Measurements from ENCODE around the gene MYO9B. TPM values are rescaled to one million over a fixed set of nuclear protein-coding genes. Genes with fewer than 3 reads are reported as not detected.
A peak's percentile ranks its signal among the peaks of the same experiment; 100 is the strongest.

Gene MYO9B
- total RNA-seq, 1 experiment from 2014 or later, result 94.3 TPM

- TF ChIP-seq, protein P1, sequence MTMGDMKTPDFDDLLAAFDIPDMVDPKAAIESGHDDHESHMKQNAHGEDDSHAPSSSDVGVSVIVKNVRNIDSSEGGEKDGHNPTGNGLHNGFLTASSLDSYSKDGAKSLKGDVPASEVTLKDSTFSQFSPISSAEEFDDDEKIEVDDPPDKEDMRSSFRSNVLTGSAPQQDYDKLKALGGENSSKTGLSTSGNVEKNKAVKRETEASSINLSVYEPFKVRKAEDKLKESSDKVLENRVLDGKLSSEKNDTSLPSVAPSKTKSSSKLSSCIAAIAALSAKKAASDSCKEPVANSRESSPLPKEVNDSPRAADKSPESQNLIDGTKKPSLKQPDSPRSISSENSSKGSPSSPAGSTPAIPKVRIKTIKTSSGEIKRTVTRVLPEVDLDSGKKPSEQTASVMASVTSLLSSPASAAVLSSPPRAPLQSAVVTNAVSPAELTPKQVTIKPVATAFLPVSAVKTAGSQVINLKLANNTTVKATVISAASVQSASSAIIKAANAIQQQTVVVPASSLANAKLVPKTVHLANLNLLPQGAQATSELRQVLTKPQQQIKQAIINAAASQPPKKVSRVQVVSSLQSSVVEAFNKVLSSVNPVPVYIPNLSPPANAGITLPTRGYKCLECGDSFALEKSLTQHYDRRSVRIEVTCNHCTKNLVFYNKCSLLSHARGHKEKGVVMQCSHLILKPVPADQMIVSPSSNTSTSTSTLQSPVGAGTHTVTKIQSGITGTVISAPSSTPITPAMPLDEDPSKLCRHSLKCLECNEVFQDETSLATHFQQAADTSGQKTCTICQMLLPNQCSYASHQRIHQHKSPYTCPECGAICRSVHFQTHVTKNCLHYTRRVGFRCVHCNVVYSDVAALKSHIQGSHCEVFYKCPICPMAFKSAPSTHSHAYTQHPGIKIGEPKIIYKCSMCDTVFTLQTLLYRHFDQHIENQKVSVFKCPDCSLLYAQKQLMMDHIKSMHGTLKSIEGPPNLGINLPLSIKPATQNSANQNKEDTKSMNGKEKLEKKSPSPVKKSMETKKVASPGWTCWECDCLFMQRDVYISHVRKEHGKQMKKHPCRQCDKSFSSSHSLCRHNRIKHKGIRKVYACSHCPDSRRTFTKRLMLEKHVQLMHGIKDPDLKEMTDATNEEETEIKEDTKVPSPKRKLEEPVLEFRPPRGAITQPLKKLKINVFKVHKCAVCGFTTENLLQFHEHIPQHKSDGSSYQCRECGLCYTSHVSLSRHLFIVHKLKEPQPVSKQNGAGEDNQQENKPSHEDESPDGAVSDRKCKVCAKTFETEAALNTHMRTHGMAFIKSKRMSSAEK (CRISPR knock-in tag; IDR thresholded peaks at IDR 0.05; ENCODE audit: borderline replicate concordance), result no peak
- TF ChIP-seq NFYB (CRISPR knock-in tag; conservative IDR thresholded peaks at IDR 0.05; ENCODE audit: low read depth), result no peak
- no peak for TF ChIP-seq SOX15 (CRISPR knock-in tag; IDR thresholded peaks at IDR 0.05)
- peak; percentile 46; the same call in 1 of the 2 replicates for TF ChIP-seq ZNF423 (CRISPR knock-in tag; IDR thresholded peaks at IDR 0.05)
- no peak for TF ChIP-seq NFATC4 (CRISPR knock-in tag; IDR thresholded peaks at IDR 0.05)
- no peak for TF ChIP-seq SMAD3 (CRISPR knock-in tag; IDR thresholded peaks at IDR 0.05; ENCODE audit: borderline replicate concordance)
- no peak for TF ChIP-seq FOXK1 (CRISPR knock-in tag; IDR thresholded peaks at IDR 0.05)
Observed at GRCh38 chr19:17073869-17074633, 1.5 kb upstream of the MYO9B start (continued).

- Mint-ChIP-seq H3K27ac (peak overlapping the region; percentile 94), H3K27me3 (ENCODE audit: low read depth) (peaks cover 2% of the 10 kb centered on the region; the same call in 1 of the 2 replicates), H3K9me3 (no peaks in the 10 kb centered on the region), H3K4me1 (peaks cover 56% of the 10 kb centered on the region), H3K36me3 (peaks cover 19% of the 10 kb centered on the region), H3K4me3 (peak overlapping the region; percentile 98)
- DNase-seq (ENCODE audit: low spot score), result no peak
- POLR2A ChIA-PET, result interaction anchor here (0.6 kb wide), 1 partner anchor 140 kb away, joined by 4 read pairs; no protein-coding TSS in a partner anchor
- CTCF ChIA-PET, result interaction anchor here (0.6 kb wide), 1 partner anchor 820 kb away, joined by 6 read pairs; no protein-coding TSS in a partner anchor
- no peak for ATAC-seq
- TF ChIP-seq ZSCAN18 (CRISPR knock-in tag; IDR thresholded peaks at IDR 0.05), result no peak
- no peak for TF ChIP-seq PRDM15 (CRISPR knock-in tag; IDR thresholded peaks at IDR 0.05)
- TF ChIP-seq TCF7 (CRISPR knock-in tag; IDR thresholded peaks at IDR 0.05; ENCODE audit: low read depth), result no peak
- TF ChIP-seq, protein P2, sequence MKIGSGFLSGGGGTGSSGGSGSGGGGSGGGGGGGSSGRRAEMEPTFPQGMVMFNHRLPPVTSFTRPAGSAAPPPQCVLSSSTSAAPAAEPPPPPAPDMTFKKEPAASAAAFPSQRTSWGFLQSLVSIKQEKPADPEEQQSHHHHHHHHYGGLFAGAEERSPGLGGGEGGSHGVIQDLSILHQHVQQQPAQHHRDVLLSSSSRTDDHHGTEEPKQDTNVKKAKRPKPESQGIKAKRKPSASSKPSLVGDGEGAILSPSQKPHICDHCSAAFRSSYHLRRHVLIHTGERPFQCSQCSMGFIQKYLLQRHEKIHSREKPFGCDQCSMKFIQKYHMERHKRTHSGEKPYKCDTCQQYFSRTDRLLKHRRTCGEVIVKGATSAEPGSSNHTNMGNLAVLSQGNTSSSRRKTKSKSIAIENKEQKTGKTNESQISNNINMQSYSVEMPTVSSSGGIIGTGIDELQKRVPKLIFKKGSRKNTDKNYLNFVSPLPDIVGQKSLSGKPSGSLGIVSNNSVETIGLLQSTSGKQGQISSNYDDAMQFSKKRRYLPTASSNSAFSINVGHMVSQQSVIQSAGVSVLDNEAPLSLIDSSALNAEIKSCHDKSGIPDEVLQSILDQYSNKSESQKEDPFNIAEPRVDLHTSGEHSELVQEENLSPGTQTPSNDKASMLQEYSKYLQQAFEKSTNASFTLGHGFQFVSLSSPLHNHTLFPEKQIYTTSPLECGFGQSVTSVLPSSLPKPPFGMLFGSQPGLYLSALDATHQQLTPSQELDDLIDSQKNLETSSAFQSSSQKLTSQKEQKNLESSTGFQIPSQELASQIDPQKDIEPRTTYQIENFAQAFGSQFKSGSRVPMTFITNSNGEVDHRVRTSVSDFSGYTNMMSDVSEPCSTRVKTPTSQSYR (CRISPR knock-in tag; IDR thresholded peaks at IDR 0.05), result no peak
- TF ChIP-seq, protein P3, sequence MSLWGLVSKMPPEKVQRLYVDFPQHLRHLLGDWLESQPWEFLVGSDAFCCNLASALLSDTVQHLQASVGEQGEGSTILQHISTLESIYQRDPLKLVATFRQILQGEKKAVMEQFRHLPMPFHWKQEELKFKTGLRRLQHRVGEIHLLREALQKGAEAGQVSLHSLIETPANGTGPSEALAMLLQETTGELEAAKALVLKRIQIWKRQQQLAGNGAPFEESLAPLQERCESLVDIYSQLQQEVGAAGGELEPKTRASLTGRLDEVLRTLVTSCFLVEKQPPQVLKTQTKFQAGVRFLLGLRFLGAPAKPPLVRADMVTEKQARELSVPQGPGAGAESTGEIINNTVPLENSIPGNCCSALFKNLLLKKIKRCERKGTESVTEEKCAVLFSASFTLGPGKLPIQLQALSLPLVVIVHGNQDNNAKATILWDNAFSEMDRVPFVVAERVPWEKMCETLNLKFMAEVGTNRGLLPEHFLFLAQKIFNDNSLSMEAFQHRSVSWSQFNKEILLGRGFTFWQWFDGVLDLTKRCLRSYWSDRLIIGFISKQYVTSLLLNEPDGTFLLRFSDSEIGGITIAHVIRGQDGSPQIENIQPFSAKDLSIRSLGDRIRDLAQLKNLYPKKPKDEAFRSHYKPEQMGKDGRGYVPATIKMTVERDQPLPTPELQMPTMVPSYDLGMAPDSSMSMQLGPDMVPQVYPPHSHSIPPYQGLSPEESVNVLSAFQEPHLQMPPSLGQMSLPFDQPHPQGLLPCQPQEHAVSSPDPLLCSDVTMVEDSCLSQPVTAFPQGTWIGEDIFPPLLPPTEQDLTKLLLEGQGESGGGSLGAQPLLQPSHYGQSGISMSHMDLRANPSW (CRISPR knock-in tag; conservative IDR thresholded peaks at IDR 0.05; ENCODE audit: low read depth), result no peak
- TF ChIP-seq CREM (CRISPR knock-in tag; IDR thresholded peaks at IDR 0.05), result no peak
- no peak for TF ChIP-seq USF1 (CRISPR knock-in tag; IDR thresholded peaks at IDR 0.05)
- TF ChIP-seq SMAD4 (CRISPR knock-in tag; IDR thresholded peaks at IDR 0.05), result no peak
- no peak for TF ChIP-seq KAT7 (CRISPR knock-in tag; IDR thresholded peaks at IDR 0.05; ENCODE audit: borderline replicate concordance)
- TF ChIP-seq ZNF317 (CRISPR knock-in tag; IDR thresholded peaks at IDR 0.05; ENCODE audit: borderline replicate concordance, low read depth), result no peak
- no peak for TF ChIP-seq MYBL2 (CRISPR knock-in tag; IDR thresholded peaks at IDR 0.05)
- TF ChIP-seq SP1 (CRISPR knock-in tag; conservative IDR thresholded peaks at IDR 0.05), result no peak
- no peak for TF ChIP-seq JUN (CRISPR knock-in tag; IDR thresholded peaks at IDR 0.05)
Observed at GRCh38 chr19:17074634-17075034, 943 bp upstream of the MYO9B start.
